H9 (cell line): ENCODE results near the gene MCU. TPM values are rescaled to one million over a fixed set of nuclear protein-coding genes. Genes with fewer than 3 reads are reported as not detected.

Source experiments
- DNase-seq: peaks from one replicate; pipeline ENCODE4 v3.0.0-alpha.2; 2017
- H2AFZ ChIP-seq: one replicate; pipeline ENCODE4 v1.6.1; 2013; ENCODE audit warnings: mild to moderate bottlenecking, low read length, control low read depth, moderate library complexity
- H2AK5ac ChIP-seq: 2 replicates; pipeline ENCODE4 v1.6.1; 2013; ENCODE audit warnings: low read length, control low read depth, mixed read lengths; ENCODE audit not compliant: insufficient read length
- H2BK120ac ChIP-seq: one replicate; pipeline ENCODE4 v1.6.1; 2013; ENCODE audit warnings: low read depth, mild to moderate bottlenecking, low read length, control low read depth, inconsistent platforms; ENCODE audit not compliant: poor library complexity, severe bottlenecking
- H2BK12ac ChIP-seq: 2 replicates; pipeline ENCODE4 v1.6.1; 2013; ENCODE audit warnings: low read length, control low read depth, mixed read lengths, low read depth; ENCODE audit not compliant: insufficient read length
- H2BK15ac ChIP-seq: 2 replicates; pipeline ENCODE4 v1.6.1; 2013; ENCODE audit warnings: low read depth, low read length, control low read depth
- H2BK20ac ChIP-seq: one replicate; pipeline ENCODE4 v1.6.1; 2013; ENCODE audit warnings: low read depth, mild to moderate bottlenecking, low read length, control low read depth, inconsistent platforms; ENCODE audit not compliant: poor library complexity, severe bottlenecking
- H2BK5ac ChIP-seq: 2 replicates; pipeline ENCODE4 v1.6.1; 2013; ENCODE audit warnings: low read length, control low read depth, mixed read lengths; ENCODE audit not compliant: insufficient read length
- H3K14ac ChIP-seq: 2 replicates; pipeline ENCODE4 v1.6.1; 2013; ENCODE audit warnings: low read length, control low read depth; ENCODE audit not compliant: insufficient read depth
- H3K18ac ChIP-seq: 2 replicates; pipeline ENCODE4 v1.6.1; 2013; ENCODE audit warnings: low read depth, mild to moderate bottlenecking, mixed read lengths, low read length, control low read depth; ENCODE audit not compliant: insufficient read length
- H3K23ac ChIP-seq: 2 replicates; pipeline ENCODE4 v1.6.1; 2013; ENCODE audit warnings: low read length, control low read depth, mixed read lengths, low read depth; ENCODE audit not compliant: insufficient read length
- H3K23me2 ChIP-seq: 2 replicates; pipeline ENCODE4 v1.6.1; 2013; ENCODE audit warnings: low read depth, mild to moderate bottlenecking, mixed read lengths, low read length, control low read depth; ENCODE audit not compliant: insufficient read length, poor library complexity, severe bottlenecking
- H3K27ac ChIP-seq: 2 replicates; pipeline ENCODE4 v1.5.1; 2013; ENCODE audit warnings: low read length, control low read depth, mixed read lengths, low read depth; ENCODE audit not compliant: insufficient read length
- H3K27me3 ChIP-seq: 2 replicates; pipeline ENCODE4 v1.6.1; 2013; ENCODE audit warnings: low read length, control low read depth, inconsistent platforms; ENCODE audit not compliant: insufficient read depth
- H3K4ac ChIP-seq: 2 replicates; pipeline ENCODE4 v1.6.1; 2013; ENCODE audit warnings: low read depth, mild to moderate bottlenecking, control low read depth, inconsistent platforms, low read length, moderate library complexity
- H3K4me1 ChIP-seq: 2 replicates; pipeline ENCODE4 v1.6.1; 2013; ENCODE audit warnings: low read length, control low read depth, inconsistent platforms; ENCODE audit not compliant: insufficient read depth
- H3K4me2 ChIP-seq: 2 replicates; pipeline ENCODE4 v1.6.1; 2013; ENCODE audit warnings: low read length, control low read depth, mixed read lengths; ENCODE audit not compliant: insufficient read length, insufficient read depth
- H3K56ac ChIP-seq: 2 replicates; pipeline ENCODE4 v1.6.1; 2013; ENCODE audit warnings: low read depth, mild to moderate bottlenecking, mixed read lengths, low read length, control low read depth; ENCODE audit not compliant: insufficient read length
- H3K79me1 ChIP-seq: 2 replicates; pipeline ENCODE4 v1.6.1; 2013; ENCODE audit warnings: low read depth, mild to moderate bottlenecking, moderate library complexity, low read length, control low read depth, inconsistent platforms; ENCODE audit not compliant: insufficient read depth, poor library complexity, severe bottlenecking
- H3K79me2 ChIP-seq: 2 replicates; pipeline ENCODE4 v1.6.1; 2013; ENCODE audit warnings: low read length, control low read depth, inconsistent platforms; ENCODE audit not compliant: insufficient read depth
- H3K9ac ChIP-seq: 2 replicates; pipeline ENCODE4 v1.6.1; 2013; ENCODE audit warnings: low read length, control low read depth, mixed read lengths; ENCODE audit not compliant: insufficient read length; ENCODE audit errors: extremely low read depth
- H3K9me3 ChIP-seq: one replicate; pipeline ENCODE4 v1.6.1; 2013; ENCODE audit warnings: low read depth, low read length, inconsistent platforms; ENCODE audit not compliant: control insufficient read depth
- H3T11ph ChIP-seq: one replicate; pipeline ENCODE4 v1.6.1; 2013; ENCODE audit warnings: mild to moderate bottlenecking, low read length, control low read depth, inconsistent platforms
- H4K20me1 ChIP-seq: one replicate; pipeline ENCODE4 v1.6.1; 2013; ENCODE audit not compliant: control insufficient read depth, insufficient read length, insufficient read depth
- H4K5ac ChIP-seq: 2 replicates; pipeline ENCODE4 v1.6.1; 2013; ENCODE audit warnings: low read depth, mild to moderate bottlenecking, mixed read lengths, low read length, control low read depth; ENCODE audit not compliant: insufficient read length
- H4K8ac ChIP-seq: replicated peaks from 2 replicates; pipeline ENCODE4 v1.6.1; 2013; ENCODE audit warnings: low read length, control low read depth, mixed read lengths, low read depth; ENCODE audit not compliant: insufficient read length
- H4K91ac ChIP-seq: 2 replicates; pipeline ENCODE4 v1.6.1; 2013; ENCODE audit warnings: low read depth, mild to moderate bottlenecking, moderate library complexity, mixed read lengths, low read length, control low read depth; ENCODE audit not compliant: insufficient read length
- H3K27ac Mint-ChIP-seq, 3 experiments: 2 replicates in 2 of 3; 3 replicates in 1 of 3; pipeline ENCODE4 v1.8.0; 2020 to 2021; ENCODE audit warnings: mixed read lengths in 3 of 3, mild to moderate bottlenecking in 1 of 3, moderate library complexity in 1 of 3
- H3K27me3 Mint-ChIP-seq: 2 replicates; pipeline ENCODE4 v1.8.0; 2021; ENCODE audit warnings: low read depth, mild to moderate bottlenecking, moderate library complexity, mixed read lengths
- H3K36me3 Mint-ChIP-seq, 3 experiments: 2 replicates in 2 of 3; 3 replicates in 1 of 3; pipeline ENCODE4 v1.8.0; 2020 to 2021; ENCODE audit warnings: low read depth in 3 of 3, mixed read lengths in 3 of 3; ENCODE audit not compliant: insufficient read depth in 1 of 3
- H3K4me1 Mint-ChIP-seq, 2 experiments: 2 replicates each; pipeline ENCODE4 v1.8.0; 2020; ENCODE audit warnings: mixed read lengths in 2 of 2
- H3K4me3 Mint-ChIP-seq, 2 experiments: 2 replicates in 1 of 2; 3 replicates in 1 of 2; pipeline ENCODE4 v1.8.0; 2020 to 2021; ENCODE audit warnings: mild to moderate bottlenecking in 2 of 2, mixed read lengths in 2 of 2, moderate library complexity in 1 of 2
- H3K9me3 Mint-ChIP-seq, 2 experiments: 2 replicates in 1 of 2; 3 replicates in 1 of 2; pipeline ENCODE4 v1.8.0; 2020; ENCODE audit warnings: mild to moderate bottlenecking in 2 of 2, mixed read lengths in 2 of 2, moderate library complexity in 1 of 2
- CTCF ChIP-seq: fragments of 200-600 bp; sonication (generic); conservative IDR thresholded peaks from 3 replicates; pipeline ENCODE4 v1.8.0; 2021; ENCODE audit warnings: antibody characterized with exemption, mild to moderate bottlenecking
- WGBS: extraction: QIAGEN DNeasy Blood & Tissue Kit; methylation state at CpG from one replicate; pipeline ENCODE4 v1.1.7; 2013; ENCODE audit warnings: missing lambda C conversion rate, low lambda C conversion rate, mixed read lengths; ENCODE audit not compliant: insufficient read length; ENCODE audit errors: extremely low coverage; 5-methylcytosine and 5-hydroxymethylcytosine counted together
- total RNA-seq: library from RNA; stranded (reverse); gene quantifications from 2 replicates; pipeline ENCODE4 v1.2.1, GENCODE V29; 2021

MCU gene
- total RNA-seq, 1 experiment from 2014 or later, result 36.6 TPM

- Histone ChIP-seq H3K27ac (no peak overlapping the region), H2AFZ (no peak overlapping the region), H4K91ac (no peak overlapping the region), H3K23ac (no peak overlapping the region), H3K79me1 (no peaks in the 10 kb centered on the region), H3K4me1 (no peaks in the 10 kb centered on the region), H4K8ac (no peak overlapping the region), H3K56ac (no peak overlapping the region), H2BK15ac (no peak overlapping the region), H3K79me2 (no peaks in the 10 kb centered on the region), H4K20me1 (no peaks in the 10 kb centered on the region), H3K4me2 (no peak overlapping the region), H4K5ac (no peak overlapping the region), H3K18ac (no peak overlapping the region), H2AK5ac (no peak overlapping the region), H3K14ac (no peak overlapping the region), H3K27me3 (no peaks in the 10 kb centered on the region), H2BK20ac (no peak overlapping the region), H3K4ac (no peak overlapping the region), H3K23me2 (no peaks in the 10 kb centered on the region), H2BK120ac (no peak overlapping the region), H2BK12ac (no peak overlapping the region), H3T11ph (no peak overlapping the region), H2BK5ac (no peak overlapping the region), H3K9me3 (no peaks in the 10 kb centered on the region), H3K9ac (no peak overlapping the region)
- H3K4me3 Mint-ChIP-seq, result no peak overlapping the region
- DNase-seq, result no peak
- TF ChIP-seq CTCF, result no peak
- no peaks in the 10 kb centered on the region for H3K36me3 Mint-ChIP-seq
- peak overlapping the region in 1 of 3 experiments; percentile 3; a peak in 1 of 7 replicates for H3K27ac Mint-ChIP-seq
- no CpG with 5 or more reads among the region's 2 CpGs for WGBS
- peaks cover 8 to 13% of the 10 kb centered on the region in 2 experiments for H3K4me1 Mint-ChIP-seq
- H3K27me3 Mint-ChIP-seq, result no peaks in the 10 kb centered on the region
- H3K9me3 Mint-ChIP-seq, result no peaks in the 10 kb centered on the region
Measured at GRCh38 chr10:72814099-72814790, 122.3 kb downstream of the MCU start.
